K562 (cell line): ENCODE results near the gene ASB7. TPM values are rescaled to one million over a fixed set of nuclear protein-coding genes. Genes with fewer than 3 reads are reported as not detected.

ENCODE experiments used
- MGA ChIP-seq: fragments of 450-650 bp; IDR thresholded peaks from 2 replicates; pipeline ENCODE4 v1.6.1; 2016; ENCODE audit warnings: mild to moderate bottlenecking, moderate library complexity
- polyA plus RNA-seq, 8 experiments: library from polyadenylated mRNA; depleted of rRNA in 4 of 8; stranded (reverse) in 5 of 8; unstranded in 3 of 8; fragments of >200 nt; fragmentation: Nextera tagmentation in 2 of 8; fragmentation: Illumina TruSeq in 1 of 8; extraction: Ambion mirVana in 2 of 8; extraction: Trizol in 1 of 8; gene quantifications; 2 replicates each; pipeline versions ENCODE4 v1.2.1 to v1.2.3, GENCODE V29; 2011 to 2014; ENCODE audit warnings: inconsistent platforms in 1 of 8, missing spikeins in 1 of 8
- total RNA-seq, 7 experiments: library from RNA; depleted of rRNA in 6 of 7; stranded (reverse); fragments of >200 nt in 6 of 7; fragmentation: Illumina TruSeq in 2 of 7; extraction: Trizol in 2 of 7; gene quantifications; 2 replicates each; pipeline versions ENCODE4 v1.2.1 to v1.2.3, GENCODE V29; 2011 to 2021; ENCODE audit warnings: low replicate concordance in 1 of 7

Gene ASB7
- total and polyA plus RNA-seq, 9 of the 15 experiments (the other 6 are each of a cell fraction or from before 2014, with no cell fraction given) = 1.8 to 10.1 (median 6.8) TPM

- no peak for TF ChIP-seq MGA
These were observed 86.2 kb downstream of the ASB7 start (continued) for GRCh38 chr15:100688549-100689120.
